ENCODE measurements around the gene PIK3R1.
"Not testable (repeated sequence)": the region's sequence is repeated elsewhere in the genome, so short reads cannot be mapped to it uniquely, and the experiment has no call there.

PIK3R1 gene

GRCh38 chr5:68226546-68227073 lies 11.1 kb downstream of the PIK3R1 start:
- DNase-seq = no peak

GRCh38 chr5:68227532-68228160 lies 12.1 kb downstream of the PIK3R1 start:
- no peak for DNase-seq

- DNase-seq = no peak
These were observed 13.9 kb downstream of the PIK3R1 start for GRCh38 chr5:68229416-68229815.

- no peak for DNase-seq
These were observed 14.7 kb downstream of the PIK3R1 start for GRCh38 chr5:68230285-68230684.

GRCh38 chr5:68231414-68232076 lies 16.0 kb downstream of the PIK3R1 start:
- no peak for DNase-seq

GRCh38 chr5:68232277-68232676 lies 16.7 kb downstream of the PIK3R1 start:
- DNase-seq = no peak

GRCh38 chr5:68233075-68233474 lies 17.5 kb downstream of the PIK3R1 start:
- no peak for DNase-seq

- not testable (repeated sequence) for DNase-seq
These were observed 19.7 kb downstream of the PIK3R1 start for GRCh38 chr5:68235229-68235628.

GRCh38 chr5:68237715-68238114 lies 22.2 kb downstream of the PIK3R1 start:
- no peak for DNase-seq

GRCh38 chr5:68239487-68239886 lies 23.9 kb downstream of the PIK3R1 start:
- peak; percentile 20 to 85 (median 61) for DNase-seq

GRCh38 chr5:68240202-68240601 lies 24.6 kb downstream of the PIK3R1 start:
- DNase-seq = peak in 1 of 5 experiments; percentile 27

GRCh38 chr5:68240771-68241170 lies 25.2 kb downstream of the PIK3R1 start:
- DNase-seq = no peak

GRCh38 chr5:68242743-68243142 lies 27.2 kb downstream of the PIK3R1 start:
- DNase-seq = no peak

GRCh38 chr5:68243251-68243650 lies 27.7 kb downstream of the PIK3R1 start:
- no peak for DNase-seq

- peak in 1 of 5 experiments; percentile 58 for DNase-seq
These were observed 28.1 kb downstream of the PIK3R1 start for GRCh38 chr5:68243681-68244080.

- no peak for DNase-seq
These were observed 29.8 kb downstream of the PIK3R1 start for GRCh38 chr5:68245319-68245718.

- DNase-seq = no peak
These were observed 31.2 kb downstream of the PIK3R1 start for GRCh38 chr5:68246802-68247201.

- DNase-seq = no peak
These were observed 32.1 kb downstream of the PIK3R1 start for GRCh38 chr5:68247627-68248026.

- no peak for DNase-seq
These were observed 33.3 kb downstream of the PIK3R1 start for GRCh38 chr5:68248896-68249295.

- no peak for DNase-seq
These were observed 34.0 kb downstream of the PIK3R1 start for GRCh38 chr5:68249520-68249919.

- no peak for DNase-seq
These were observed 35.2 kb downstream of the PIK3R1 start for GRCh38 chr5:68250661-68251298.

- DNase-seq = peak in 4 of 5 experiments; percentile 17 to 53 (median 34)
These were observed 35.8 kb downstream of the PIK3R1 start for GRCh38 chr5:68251386-68251785.

GRCh38 chr5:68251804-68252522 lies 36.4 kb downstream of the PIK3R1 start:
- DNase-seq = no peak

Measured in T-helper 2 cell (primary cell).